GM10266 (cell line): ENCODE results near the gene ATP9A.

Experiments used
- DNase-seq: peaks from one replicate; pipeline ENCODE4 v3.0.0; 2012; ENCODE audit errors: extremely low spot score
- TF ChIP-seq, protein P1 (sequence below): IDR thresholded peaks from 2 replicates; pipeline ENCODE4 v1.5.1; 2012; ENCODE audit warnings: mild to moderate bottlenecking, low read depth; ENCODE audit not compliant: control insufficient read depth, insufficient read depth; ENCODE audit errors: missing control alignments

Gene ATP9A

GRCh38 chr20:51577432-51578144, 190.6 kb downstream of the ATP9A start:
- TF ChIP-seq, protein P1, sequence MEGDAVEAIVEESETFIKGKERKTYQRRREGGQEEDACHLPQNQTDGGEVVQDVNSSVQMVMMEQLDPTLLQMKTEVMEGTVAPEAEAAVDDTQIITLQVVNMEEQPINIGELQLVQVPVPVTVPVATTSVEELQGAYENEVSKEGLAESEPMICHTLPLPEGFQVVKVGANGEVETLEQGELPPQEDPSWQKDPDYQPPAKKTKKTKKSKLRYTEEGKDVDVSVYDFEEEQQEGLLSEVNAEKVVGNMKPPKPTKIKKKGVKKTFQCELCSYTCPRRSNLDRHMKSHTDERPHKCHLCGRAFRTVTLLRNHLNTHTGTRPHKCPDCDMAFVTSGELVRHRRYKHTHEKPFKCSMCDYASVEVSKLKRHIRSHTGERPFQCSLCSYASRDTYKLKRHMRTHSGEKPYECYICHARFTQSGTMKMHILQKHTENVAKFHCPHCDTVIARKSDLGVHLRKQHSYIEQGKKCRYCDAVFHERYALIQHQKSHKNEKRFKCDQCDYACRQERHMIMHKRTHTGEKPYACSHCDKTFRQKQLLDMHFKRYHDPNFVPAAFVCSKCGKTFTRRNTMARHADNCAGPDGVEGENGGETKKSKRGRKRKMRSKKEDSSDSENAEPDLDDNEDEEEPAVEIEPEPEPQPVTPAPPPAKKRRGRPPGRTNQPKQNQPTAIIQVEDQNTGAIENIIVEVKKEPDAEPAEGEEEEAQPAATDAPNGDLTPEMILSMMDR, result no peak
- DNase-seq, result no peak

DNA sequence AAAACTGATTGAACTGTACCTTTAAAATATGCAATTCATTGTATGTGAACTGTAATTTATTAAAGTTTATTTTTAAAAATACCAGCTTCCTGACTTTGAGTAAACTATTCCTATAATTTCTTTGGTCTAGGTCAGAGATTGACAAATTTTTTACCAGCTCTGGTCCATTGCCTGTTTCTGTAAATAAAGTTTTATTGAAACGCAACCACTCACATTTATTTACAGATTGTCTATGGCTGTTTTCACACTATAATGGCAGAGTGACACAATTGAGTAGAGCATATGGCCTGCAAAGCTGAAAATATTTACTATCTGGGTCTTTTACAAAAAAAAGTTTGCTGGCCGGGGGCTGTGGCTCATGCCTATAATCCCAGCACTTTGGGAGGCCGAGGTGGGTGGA, 192.7 kb downstream of the ATP9A start:
- DNase-seq, result no peak
- TF ChIP-seq, protein P1, result no peak

DNA sequence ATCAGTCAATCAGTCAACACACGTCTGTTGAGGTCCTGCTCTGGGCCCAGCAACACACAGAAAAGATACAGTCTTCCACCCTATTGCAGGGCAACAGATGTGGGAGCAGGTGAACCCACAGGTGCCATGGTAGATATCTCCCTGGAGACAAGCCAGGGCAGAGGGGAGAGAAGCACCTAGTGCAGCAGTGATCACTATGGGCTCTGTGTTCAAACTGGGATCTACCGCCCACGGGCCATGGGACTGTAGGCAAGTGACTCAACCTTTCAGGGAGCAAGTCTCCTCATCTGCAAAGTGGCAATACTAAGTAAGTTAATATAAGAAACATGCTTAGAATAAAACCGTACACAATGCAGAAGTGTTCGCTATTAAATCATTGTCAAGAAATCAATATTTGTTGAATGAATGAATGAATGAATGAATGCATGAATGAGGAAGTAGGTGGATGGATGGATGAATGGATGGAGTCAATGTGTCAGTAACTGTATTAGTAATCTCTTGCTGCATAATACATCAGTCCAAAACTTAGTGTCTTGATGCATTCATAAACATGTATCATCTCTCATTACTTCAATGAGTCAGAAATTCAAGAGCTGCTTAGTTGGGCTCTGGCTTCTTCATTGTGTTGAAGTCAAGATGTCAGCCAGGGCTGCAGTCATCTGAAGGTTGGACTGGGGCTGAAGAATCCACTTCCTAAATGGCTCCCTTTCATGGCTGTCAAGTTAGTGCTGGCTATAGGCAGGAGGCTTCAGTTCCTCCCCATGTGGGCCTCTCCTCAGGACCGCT, 193.7 kb downstream of the ATP9A start:
- no peak for DNase-seq

GRCh38 chr20:51573576-51574243, 194.5 kb downstream of the ATP9A start:
- no peak for DNase-seq
- TF ChIP-seq, protein P1, result no peak

More for the DNA sequence above, 193.7 kb downstream of the ATP9A start:
- TF ChIP-seq, protein P1, result no peak

- TF ChIP-seq, protein P1, result no peak
- DNase-seq, result no peak
Measured at GRCh38 chr20:51571460-51571794, 196.8 kb downstream of the ATP9A start.

GRCh38 chr20:51570739-51571459, 197.3 kb downstream of the ATP9A start:
- TF ChIP-seq, protein P1, result no peak
- no peak for DNase-seq
